NOMO-1 treated with DMSO at 0.1 percent for 48 hours (cell line): ENCODE data around the gene NT5DC1.

Experiments
- DNase-seq: peaks from one replicate; lab custom pipeline; 2025; ENCODE audit not compliant: unreplicated experiment; lab: John Stamatoyannopoulos, UW

The NT5DC1 gene

DNA sequence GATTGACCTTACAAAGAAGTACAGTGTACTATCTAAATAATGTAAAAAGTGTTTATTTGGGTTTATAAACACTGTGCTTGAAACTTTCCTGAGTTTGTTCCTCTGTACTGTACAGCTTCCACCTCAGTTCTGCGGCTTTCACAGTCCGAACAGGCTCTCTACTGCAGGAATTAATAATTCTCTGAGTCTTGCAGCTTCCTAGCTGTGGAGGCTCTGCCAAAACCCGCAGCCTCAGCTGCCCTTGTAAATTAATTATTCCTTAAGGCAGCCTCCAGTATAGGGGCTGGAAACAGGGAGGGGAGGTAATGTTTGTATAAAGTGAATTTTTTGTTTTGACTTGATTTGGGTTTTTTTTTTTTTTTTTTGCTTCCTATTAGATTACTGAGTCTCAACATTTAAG, 134.0 kb downstream of the NT5DC1 start:
- no peak for DNase-seq

DNA sequence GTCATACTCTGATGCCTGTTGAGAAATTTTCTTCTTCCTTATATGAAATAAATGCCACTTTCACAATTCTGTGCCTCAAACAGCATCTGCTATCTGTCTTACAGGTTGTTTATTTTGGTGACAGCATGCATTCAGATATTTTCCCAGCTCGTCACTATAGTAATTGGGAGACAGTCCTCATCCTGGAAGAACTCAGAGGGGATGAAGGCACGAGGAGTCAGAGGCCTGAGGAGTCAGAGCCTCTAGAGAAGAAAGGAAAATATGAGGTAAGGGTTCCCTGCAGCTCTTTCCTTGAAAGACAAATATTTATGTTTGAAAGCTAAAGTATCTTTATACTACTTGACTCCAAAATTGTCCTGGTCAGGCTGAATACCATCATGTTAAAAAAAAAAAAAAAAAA, 137.4 kb downstream of the NT5DC1 start:
- no peak for DNase-seq

DNA sequence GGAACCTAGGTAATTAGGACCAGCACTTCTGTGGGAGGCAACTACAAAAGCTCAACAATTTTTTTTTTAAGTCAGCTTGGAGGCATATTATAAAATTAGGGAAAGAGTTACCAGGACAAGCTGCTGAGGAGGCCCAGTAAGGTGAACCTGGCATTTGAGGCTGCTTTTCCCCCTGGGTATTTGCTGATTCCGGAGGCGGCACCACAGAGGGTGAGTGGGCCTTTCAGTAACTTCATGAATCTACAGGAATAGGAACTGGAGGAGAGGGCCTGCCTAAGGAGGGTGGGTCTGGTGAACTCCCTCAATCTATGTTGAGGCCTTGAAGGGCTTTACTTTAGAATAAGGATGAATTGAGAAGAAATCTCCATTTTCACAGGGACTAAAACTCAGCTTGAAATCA, 138.6 kb downstream of the NT5DC1 start:
- DNase-seq: no peak

DNA sequence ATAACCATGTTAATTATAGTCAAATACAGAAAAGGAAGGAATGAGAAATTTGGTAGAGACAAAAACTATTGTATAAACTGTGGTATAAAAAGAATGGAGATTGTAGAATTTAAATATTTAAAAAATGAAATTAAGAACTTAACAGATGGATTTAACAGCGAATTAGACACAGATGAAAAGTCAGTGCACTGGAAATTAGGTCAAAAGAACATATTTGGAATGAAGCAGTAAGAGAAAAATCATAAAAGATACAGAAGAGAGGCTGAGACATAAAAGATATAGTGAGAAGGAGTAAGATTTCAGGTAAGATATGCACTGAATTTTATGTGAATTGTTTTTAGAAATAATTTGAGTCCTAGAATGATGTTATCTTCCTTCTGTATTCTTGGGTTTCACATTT, 139.2 kb downstream of the NT5DC1 start:
- no peak for DNase-seq

DNA sequence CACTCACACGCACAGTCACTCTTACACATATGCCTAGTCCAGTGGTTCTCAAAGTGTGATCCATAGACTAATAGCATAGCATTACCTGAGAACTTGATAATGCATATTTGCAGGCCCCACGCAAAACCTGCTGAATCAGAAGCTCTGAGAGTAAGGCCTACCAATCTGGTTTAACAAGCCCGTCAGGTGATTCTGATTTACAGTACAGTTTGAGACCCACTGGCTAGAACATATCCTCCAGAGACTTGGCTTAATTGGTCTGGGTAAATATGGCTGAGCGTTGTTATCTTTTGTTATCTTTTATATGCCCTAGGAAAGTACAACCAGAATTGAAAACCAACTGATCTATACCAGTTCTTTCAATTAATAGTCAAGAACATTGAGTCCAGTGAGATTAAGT, 143.6 kb downstream of the NT5DC1 start:
- no peak for DNase-seq

DNA sequence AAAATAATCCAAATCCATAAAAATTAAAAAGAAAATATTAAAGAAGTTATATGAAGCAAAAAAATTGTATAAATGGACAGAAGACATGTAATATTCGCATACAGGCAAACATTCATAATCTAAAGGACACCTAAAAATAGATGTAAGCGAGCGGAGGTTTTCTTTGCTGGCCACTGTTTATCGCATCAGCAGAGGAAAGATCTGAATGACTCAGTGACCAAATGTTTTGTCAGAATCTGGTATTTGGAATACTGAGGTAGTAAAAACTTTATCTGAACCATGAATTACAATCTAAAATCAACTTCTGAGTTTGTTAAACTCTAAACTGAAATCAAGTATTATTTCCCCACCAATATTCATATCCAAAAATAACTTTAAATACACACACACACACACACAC, 145.4 kb downstream of the NT5DC1 start:
- no peak for DNase-seq

DNA sequence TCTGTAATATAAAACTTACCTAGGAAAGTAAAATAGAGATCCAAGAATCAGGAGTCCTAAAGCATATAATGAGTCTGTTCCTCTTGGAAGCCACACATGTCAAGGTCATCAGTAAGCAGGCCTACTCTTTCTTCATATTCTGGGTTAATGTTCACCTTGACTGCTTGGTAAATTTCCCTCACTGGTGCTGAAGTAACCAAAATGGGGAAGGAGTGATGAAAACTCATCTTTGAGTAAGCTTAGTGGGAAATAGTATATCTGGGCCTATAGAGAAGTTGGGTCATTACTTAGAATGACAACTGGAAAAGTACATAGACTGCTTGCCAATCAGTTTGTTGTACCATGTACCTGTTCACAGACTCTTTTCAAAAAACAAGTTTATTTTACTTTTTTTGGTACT, 146.6 kb downstream of the NT5DC1 start:
- no peak for DNase-seq

DNA sequence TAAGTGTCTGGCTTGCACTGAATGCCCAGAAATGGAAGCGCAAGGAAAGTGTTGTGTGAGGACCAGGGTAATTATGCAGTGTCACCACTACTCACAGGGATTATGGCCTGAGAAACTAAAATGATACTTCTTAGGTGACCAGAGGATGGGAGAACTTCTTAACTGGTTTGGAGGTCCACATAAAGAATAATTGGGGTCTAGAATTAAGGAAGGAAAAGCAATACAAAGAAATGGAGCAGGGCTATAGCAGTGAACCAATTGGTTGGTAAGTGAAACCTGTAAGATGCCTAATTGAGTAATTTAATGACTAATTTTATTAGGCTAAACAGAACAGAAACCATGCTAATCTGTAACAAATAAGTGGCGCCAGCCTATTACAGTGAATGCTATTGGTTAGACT, 147.9 kb downstream of the NT5DC1 start:
- DNase-seq: no peak

DNA sequence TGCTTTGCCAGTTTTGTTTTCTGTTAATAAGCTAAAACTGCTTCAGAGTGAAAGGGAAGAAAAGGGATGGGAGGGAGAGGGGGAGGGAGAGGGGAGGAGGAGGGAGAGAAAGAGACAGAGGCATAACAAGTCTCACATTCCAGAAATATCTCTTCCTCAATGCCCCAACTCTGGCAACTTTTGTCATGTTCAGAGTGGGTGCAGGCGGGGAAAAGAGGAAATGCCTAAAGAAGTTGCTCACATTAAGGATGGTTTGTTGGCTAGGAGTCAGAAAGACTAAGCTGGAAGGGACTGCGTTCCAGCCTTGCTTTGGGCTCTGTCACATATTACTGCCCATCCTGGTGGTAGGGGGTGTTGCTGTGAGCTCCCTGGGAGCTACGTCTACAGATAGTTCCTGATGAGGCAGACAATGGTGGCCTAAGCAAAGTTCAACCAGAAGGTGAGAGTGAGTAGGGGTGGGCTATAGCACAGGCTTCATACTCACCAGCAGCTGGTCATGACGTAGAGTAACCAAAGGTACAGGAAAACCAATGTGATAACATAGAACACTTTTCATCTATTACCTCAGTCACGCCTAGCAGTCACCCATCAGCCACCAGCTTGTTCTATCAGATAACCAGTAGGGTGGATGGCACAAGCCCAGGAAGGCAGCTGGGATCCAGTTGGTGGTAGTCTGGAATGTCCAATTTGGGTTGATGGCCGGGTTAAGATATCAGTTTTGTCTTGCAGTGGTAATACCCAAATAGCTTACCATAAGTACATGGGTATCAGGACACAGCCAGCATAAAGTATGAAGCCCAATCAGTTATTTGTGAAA, 151.1 kb downstream of the NT5DC1 start:
- DNase-seq: no peak

DNA sequence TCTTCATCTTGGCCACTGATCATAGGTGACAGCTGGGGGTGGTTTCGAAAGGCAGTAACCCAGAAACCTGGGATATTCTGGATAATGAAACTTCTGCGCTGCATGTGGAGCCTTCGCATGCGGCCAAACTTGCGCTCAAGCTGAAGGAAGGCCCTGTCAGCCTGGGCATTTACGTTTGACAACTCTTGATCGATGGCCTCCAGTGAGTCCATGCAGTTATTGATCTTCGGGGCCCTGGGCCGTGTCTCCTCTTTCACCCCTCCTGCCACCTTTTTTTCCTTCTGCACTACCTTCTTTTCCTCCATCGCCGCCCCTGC, 152.5 kb downstream of the NT5DC1 start:
- no peak for DNase-seq

DNA sequence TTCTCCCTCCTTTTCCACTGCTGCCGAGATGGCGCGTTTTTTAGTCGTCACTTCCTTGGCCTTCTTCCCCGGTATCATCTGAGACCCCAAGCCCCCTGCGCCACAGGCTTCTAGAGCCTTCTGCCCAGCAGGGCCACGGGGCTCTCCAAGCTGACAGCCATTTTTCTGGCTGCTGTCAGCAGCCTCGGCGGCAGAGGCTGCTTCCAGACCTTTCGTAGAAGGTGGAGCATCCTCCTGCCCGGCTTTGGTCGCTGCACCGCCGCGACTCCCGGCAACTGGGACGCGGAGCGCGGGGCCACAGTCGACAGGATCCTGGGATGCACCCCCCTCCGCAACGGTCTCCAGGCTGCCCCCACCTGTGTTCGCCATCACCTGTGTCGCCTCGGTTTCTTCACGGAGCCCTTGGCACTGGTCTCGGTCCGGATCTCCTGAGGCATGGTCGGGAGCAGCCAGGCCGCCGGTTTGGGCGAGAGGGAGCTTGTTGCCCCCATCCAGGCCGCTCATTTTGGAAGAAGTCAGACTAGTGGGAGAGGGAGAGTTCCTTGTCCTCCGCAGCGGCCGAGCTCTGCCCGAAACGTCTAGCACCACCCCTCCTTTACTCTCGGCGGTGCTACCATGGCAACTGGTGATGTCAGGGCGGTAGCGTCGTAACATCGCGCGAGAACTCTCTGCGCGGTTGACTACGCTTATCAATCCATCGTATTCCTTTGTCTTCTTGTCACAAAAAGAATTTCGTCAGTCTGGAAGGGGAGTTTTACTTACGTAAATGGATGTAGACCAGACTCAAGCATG, 153.0 kb downstream of the NT5DC1 start, which contains the start of gene TSPYL4:
Gene TSPYL4 (minus strand): TSS at position 571 of the 792 bp plus-strand sequence. CDS start 67 bp downstream, at position 504.
- peak; percentile 88 for DNase-seq

DNA sequence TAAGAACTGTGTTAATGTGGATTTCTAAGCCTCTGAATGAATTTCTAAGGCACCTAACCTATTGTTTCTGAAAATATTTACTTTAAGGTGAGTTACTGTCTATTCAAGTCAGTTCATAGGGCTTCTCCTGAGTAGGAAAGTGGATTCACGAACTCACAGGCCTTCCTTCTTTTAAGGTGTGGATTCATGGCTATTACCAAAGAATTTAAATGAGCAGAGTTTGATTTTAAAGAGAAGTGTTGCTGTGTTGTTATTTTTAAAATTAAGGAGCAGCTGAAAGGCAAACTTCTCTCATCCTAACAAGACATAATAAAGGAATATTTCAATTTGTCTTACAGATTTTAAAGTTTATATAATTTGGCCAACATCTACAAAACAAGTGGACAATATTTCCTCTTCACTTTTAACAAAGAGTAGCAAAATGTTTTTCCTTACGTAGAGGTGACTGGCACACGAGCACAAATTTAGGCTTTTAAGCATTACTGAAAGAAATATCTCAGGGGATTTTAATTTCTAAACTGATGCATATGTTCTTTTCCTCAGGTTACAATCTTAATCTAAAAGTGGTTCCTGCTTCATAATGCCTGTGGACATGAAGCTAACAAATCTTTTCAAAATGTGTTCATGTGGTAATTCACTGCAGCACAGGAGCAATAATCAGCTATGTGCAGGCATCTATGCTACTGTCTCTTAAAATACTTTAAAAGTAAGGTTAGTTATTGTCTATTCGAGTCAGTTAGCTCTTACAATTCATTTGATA, 153.8 kb downstream of the NT5DC1 start:
- DNase-seq: no peak

DNA sequence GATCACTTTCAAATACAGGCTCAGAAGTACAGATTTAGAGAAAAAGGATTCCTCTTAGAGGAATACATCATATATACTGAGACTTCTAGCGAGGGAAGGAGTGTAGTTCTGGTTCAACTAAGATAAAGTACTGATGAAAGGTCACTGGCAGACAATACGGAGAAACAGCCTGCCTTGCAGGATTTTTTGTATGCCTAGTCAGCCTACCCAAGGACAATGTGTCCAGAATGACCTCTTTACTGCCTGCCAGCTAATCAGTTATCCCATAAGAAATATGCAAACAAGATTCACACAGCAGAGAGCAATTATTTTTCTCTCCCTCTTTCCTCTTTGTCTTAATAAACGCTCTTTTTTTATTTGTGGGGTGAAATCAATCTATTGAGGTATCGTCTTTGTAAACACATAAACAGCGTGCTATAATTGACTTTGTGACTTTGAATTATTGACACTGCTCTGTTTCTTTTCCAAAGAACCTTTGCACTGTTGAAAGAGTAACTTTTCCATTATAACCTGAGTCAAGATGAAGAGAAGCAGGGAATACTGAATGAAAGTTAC, 154.7 kb downstream of the NT5DC1 start:
- no peak for DNase-seq

DNA sequence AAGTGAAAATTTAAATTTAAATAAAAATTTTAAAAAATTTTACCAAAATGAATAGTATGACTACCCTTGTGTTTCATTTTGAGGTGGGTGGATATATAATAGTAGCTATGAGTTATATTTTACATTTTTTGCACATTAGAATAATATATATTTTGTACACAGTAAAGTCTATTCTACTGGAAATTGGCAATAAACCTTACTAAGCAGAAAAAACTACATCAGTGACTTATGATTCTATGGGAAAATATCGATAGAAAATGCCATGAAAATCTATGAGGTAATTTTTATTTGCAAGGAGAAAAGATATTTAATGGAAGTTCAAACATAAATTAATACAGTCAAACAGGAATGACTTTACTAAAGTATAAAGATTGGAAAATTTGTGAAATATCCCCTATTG, 156.0 kb downstream of the NT5DC1 start:
- no peak for DNase-seq

DNA sequence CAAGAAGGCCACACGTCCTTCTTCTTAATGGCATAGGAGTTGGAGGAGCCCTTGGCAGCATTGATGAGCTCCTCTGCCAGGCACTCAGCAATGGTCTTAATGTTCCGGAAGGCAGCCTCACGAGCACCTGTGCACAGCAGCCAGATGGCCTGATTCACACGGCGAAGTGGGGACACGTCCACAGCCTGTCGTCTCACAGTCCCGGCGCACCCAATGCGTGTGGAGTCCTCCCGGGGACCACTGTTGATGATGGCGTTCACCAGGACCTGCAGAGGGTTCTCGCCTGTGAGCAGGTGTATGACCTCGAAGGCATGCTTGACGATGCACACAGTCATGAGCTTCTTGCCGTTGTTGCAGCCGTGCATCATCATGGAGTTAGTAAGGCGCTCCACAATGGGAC, 157.9 kb downstream of the NT5DC1 start:
- DNase-seq: no peak

DNA sequence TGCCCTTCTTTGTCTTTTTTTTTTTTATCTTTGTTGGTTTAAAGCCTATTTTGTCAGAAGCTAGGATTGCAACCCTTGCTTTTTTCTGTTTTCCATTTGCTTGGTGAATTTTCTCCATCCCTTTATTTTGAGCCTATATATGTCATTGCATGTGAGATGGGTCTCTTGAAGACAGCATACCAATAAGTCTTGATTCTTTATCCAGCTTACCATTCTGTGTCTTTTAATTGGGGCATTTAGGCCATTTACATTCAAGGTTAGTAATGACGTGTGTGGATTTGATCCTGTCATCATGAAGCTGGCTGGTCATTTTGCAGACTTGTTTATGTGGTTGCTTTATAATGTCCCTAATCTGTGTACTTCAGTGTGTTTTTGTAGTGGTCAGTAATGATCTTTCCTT, 162.7 kb downstream of the NT5DC1 start:
- no peak for DNase-seq

DNA sequence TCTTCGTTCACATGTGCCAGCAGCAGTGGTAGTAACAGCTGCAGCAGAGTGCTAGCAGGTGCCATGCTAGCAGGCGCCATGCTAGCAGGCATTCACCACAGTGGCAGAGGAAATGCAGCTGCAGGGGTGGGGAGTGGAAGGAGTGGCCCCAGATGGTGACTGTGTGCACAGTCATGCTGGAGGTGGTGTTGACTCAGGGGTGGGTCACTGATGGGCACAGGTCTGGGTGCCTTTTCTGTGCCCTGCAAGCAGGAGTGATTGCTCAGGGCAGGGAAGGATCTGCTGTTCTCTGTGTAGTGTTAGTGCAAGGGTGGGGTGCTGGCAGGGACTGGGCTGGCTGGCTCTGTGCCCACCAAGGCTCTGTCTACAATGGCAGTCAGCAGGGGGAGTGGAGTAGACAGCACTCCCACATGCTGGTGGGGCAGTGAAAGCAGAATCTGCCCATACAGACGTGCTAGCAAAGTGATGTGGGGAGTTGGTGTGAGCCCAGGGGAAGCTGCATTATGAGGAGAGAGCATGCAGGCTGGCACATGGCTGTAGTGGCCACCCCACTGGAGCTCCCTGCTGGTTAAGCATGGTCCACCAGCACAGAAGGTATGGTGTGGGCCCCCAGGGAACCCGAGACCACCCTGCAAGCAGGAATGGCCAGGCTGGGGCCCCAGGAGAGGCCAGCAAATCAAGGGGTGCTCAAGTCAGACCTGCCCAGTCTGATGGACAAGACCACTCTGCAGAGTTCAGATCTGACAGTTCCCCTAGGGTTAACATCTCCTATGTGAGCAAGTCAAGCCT, 164.6 kb downstream of the NT5DC1 start:
- DNase-seq: no peak

DNA sequence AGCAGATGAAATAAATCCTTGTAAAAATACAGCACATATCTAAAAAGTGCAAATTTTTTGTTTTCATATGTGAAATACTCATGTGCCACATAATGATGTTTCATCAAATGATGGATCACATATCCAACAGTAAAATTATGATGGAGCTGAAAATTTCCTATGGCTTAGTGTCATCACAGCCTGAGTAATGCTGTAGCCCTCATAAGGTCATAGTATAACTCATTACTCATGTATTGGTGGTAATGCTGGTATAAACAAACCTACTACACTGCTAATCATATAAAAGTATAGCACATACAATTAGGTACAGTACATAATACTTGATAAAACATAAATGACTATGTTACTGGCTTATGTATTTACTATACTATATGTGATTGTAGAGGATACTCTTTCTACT, 166.2 kb downstream of the NT5DC1 start:
- DNase-seq: no peak

DNA sequence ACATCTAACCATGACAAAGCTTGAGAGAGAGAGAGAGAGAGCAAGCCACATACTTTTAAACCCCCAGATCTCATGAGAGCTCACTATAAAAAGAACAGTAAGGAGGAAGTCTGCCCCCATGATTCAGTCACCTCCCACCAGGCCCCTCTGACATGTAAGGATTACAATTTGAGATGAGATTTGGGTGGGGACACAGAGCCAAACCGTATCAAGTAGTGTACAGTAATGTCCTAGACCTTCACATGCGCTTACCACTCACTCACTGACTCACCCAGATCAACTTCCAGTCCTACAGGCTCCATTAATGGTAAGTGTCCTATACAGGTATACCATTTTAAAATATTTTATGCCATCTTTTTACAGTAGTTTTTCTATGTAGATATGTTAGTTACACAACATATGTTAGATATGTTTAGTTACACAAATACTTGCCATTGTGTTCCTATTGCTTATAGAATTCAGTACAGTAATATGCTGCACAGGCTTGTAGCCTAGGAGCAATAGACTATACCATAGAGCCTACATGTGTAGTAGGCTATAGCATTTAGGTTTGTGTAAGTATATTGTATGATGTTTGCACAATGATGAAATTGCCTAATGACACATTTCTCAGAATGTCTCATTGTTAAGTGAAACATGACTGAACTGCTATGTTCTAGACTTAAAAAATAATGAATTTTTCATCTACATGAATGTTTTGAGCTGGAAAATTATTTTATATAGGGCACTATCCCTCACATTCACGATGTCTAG, 167.4 kb downstream of the NT5DC1 start:
- no peak for DNase-seq
